Astrocyte (in vitro differentiated cells and primary cell): ENCODE results near the gene SLC9A9. TPM values are rescaled to one million over a fixed set of nuclear protein-coding genes. Genes with fewer than 3 reads are reported as not detected.

Source experiments
- DNase-seq: peaks from one replicate; pipeline ENCODE4 v3.0.0-alpha.2; 2010; ENCODE audit warnings: low read depth
- FAIRE-seq: peaks from 2 replicates; lab custom pipeline; 2011; peaks lifted over from hg19 to GRCh38; lab: Jason Lieb, UNC
- H2AFZ ChIP-seq: 2 replicates; pipeline ENCODE4 v1.6.0; 2012; ENCODE audit warnings: low read depth, low read length, inconsistent platforms
- H3K27ac ChIP-seq: 2 replicates; pipeline ENCODE4 v1.5.1; 2011; ENCODE audit warnings: low read depth, low read length, inconsistent platforms
- H3K27me3 ChIP-seq: 2 replicates; pipeline ENCODE4 v1.6.0; 2011; ENCODE audit warnings: low read length, inconsistent platforms; ENCODE audit not compliant: insufficient read depth
- H3K36me3 ChIP-seq: 2 replicates; pipeline ENCODE4 v1.5.1; 2011; ENCODE audit warnings: low read length, inconsistent platforms; ENCODE audit not compliant: insufficient read depth
- H3K4me1 ChIP-seq: 2 replicates; pipeline ENCODE4 v1.5.1; 2011; ENCODE audit warnings: low read length, inconsistent platforms; ENCODE audit not compliant: insufficient read depth
- H3K4me2 ChIP-seq: 2 replicates; pipeline ENCODE4 v1.6.0; 2012; ENCODE audit warnings: low read length, inconsistent platforms
- H3K4me3 ChIP-seq: 2 replicates; pipeline ENCODE4 v1.5.1; 2011; ENCODE audit warnings: low read depth, mild to moderate bottlenecking, low read length, inconsistent platforms; ENCODE audit not compliant: insufficient read depth
- H3K79me2 ChIP-seq: 2 replicates; pipeline ENCODE4 v1.6.0; 2012; ENCODE audit warnings: mild to moderate bottlenecking, low read length, inconsistent platforms; ENCODE audit not compliant: insufficient read depth
- H3K9ac ChIP-seq: 2 replicates; pipeline ENCODE4 v1.6.0; 2012; ENCODE audit warnings: mild to moderate bottlenecking, low read length, inconsistent platforms
- H3K9me3 ChIP-seq: 2 replicates; pipeline ENCODE4 v1.5.1; 2012; ENCODE audit warnings: low read depth, mild to moderate bottlenecking, low read length, inconsistent platforms; ENCODE audit not compliant: insufficient read depth
- H4K20me1 ChIP-seq: 2 replicates; pipeline ENCODE4 v1.6.0; 2012; ENCODE audit warnings: low read length, inconsistent platforms; ENCODE audit not compliant: insufficient read depth
- H3K27ac Mint-ChIP-seq: one replicate; pipeline ENCODE4 v1.8.0; 2021; ENCODE audit warnings: mild to moderate bottlenecking, mixed read lengths; ENCODE audit not compliant: unreplicated experiment
- H3K27me3 Mint-ChIP-seq: one replicate; pipeline ENCODE4 v1.8.0; 2021; ENCODE audit warnings: low read depth, mixed read lengths; ENCODE audit not compliant: unreplicated experiment
- H3K36me3 Mint-ChIP-seq: one replicate; pipeline ENCODE4 v1.8.0; 2021; ENCODE audit warnings: low read depth, mixed read lengths; ENCODE audit not compliant: unreplicated experiment
- H3K4me1 Mint-ChIP-seq: one replicate; pipeline ENCODE4 v1.8.0; 2021; ENCODE audit warnings: low read depth, mixed read lengths; ENCODE audit not compliant: unreplicated experiment
- H3K4me3 Mint-ChIP-seq: one replicate; pipeline ENCODE4 v1.8.0; 2021; ENCODE audit warnings: mild to moderate bottlenecking, moderate library complexity, mixed read lengths; ENCODE audit not compliant: unreplicated experiment
- H3K9me3 Mint-ChIP-seq: one replicate; pipeline ENCODE4 v1.8.0; 2021; ENCODE audit warnings: mild to moderate bottlenecking, mixed read lengths; ENCODE audit not compliant: unreplicated experiment
- EZH2 ChIP-seq: IDR thresholded peaks from 2 replicates; pipeline ENCODE4 v1.6.1; 2012; ENCODE audit warnings: mild to moderate bottlenecking, low read length, inconsistent platforms; ENCODE audit not compliant: insufficient read depth
- total RNA-seq: library from RNA; stranded (reverse); gene quantifications from 2 replicates; pipeline ENCODE4 v1.2.1, GENCODE V29; 2021
- TF ChIP-seq, protein P1 (sequence below): IDR thresholded peaks from 2 replicates; pipeline ENCODE4 v1.5.1; 2011; ENCODE audit warnings: low read depth, mild to moderate bottlenecking, inconsistent platforms, low read length, moderate library complexity; ENCODE audit not compliant: insufficient read depth

The SLC9A9 gene
- total RNA-seq, 1 donor from 2014 or later: 1.5 TPM

DNA sequence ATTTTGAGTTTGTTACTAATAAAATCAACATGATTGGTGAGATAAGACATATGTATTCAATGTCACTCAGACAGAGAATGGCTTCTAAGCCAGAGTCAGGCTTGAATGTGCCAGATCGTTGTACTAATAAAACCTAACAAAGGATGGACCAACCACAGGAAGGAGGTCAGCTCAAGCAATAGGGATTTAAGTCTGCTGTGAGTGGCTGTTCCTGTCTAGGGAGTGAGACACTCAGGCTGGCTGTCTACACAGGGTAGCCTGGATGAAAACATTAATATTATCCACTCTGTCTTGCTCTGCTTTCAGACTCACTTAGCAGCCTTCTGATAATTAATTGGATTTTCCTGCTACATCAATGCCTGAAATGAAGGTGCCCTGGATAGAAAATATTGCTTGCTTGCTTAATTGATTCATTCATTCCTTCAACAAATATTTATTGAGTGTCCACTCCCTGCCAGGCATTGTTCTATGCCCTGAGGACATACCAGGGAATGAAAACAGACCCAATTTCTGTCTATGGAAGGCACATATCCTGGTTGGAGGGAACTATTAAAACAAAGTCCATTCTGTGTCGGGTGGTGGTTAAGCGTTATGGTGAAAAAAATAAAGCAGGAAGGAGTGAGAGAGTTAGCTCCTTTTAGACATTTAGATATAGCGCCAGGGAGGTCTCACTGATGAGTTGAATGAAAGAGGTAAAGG, 489.3 kb downstream of the SLC9A9 start:
- Histone ChIP-seq H4K20me1 (no peaks in the 10 kb centered on the region), H3K4me3 (no peak overlapping the region), H3K27ac (no peak overlapping the region), H3K4me2 (no peak overlapping the region), H2AFZ (no peak overlapping the region), H3K36me3 (no peaks in the 10 kb centered on the region), H3K9me3 (no peaks in the 10 kb centered on the region), H3K9ac (no peak overlapping the region), H3K27me3 (no peaks in the 10 kb centered on the region), H3K4me1 (peaks cover 6% of the 10 kb centered on the region), H3K79me2 (no peaks in the 10 kb centered on the region)
- DNase-seq (no peak), FAIRE-seq (no peak)
- Mint-ChIP-seq H3K9me3 (no peaks in the 10 kb centered on the region), H3K4me3 (no peak overlapping the region), H3K27me3 (peaks cover 2% of the 10 kb centered on the region), H3K4me1 (peaks cover 15% of the 10 kb centered on the region), H3K27ac (no peak overlapping the region), H3K36me3 (no peaks in the 10 kb centered on the region)
- TF ChIP-seq, protein P1, sequence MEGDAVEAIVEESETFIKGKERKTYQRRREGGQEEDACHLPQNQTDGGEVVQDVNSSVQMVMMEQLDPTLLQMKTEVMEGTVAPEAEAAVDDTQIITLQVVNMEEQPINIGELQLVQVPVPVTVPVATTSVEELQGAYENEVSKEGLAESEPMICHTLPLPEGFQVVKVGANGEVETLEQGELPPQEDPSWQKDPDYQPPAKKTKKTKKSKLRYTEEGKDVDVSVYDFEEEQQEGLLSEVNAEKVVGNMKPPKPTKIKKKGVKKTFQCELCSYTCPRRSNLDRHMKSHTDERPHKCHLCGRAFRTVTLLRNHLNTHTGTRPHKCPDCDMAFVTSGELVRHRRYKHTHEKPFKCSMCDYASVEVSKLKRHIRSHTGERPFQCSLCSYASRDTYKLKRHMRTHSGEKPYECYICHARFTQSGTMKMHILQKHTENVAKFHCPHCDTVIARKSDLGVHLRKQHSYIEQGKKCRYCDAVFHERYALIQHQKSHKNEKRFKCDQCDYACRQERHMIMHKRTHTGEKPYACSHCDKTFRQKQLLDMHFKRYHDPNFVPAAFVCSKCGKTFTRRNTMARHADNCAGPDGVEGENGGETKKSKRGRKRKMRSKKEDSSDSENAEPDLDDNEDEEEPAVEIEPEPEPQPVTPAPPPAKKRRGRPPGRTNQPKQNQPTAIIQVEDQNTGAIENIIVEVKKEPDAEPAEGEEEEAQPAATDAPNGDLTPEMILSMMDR: no peak
- TF ChIP-seq EZH2: no peak

DNA sequence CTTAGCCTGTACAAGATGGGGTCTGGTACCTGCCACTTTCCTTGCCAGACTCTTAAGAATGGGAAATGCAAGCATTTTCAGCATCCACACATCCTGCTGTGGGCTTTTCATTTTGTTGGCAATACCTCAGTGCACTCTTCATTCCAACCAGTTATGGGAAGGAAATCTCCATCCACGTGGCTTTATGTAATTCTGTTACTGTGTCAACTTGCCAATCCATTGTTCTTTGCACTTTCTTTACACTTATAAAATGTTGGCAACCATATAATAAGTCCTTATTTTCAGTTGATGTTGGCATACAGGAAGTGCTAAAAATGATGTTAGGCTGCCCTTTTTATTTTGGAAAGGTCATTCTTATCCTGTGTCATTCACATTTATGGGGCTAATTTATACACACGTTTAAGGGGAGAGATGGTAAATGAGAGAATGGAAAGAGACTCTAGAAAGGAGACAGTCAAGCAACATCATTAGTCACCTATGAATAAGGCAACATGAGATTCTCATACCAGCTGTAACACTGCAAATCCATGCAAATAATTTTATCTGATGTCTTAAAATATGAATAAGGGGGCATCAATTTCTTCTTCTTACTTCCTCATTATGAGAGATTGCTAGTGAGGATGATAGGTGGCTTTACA, 490.0 kb downstream of the SLC9A9 start:
- Mint-ChIP-seq H3K27me3 (peaks cover 2% of the 10 kb centered on the region), H3K4me3 (no peak overlapping the region), H3K9me3 (no peaks in the 10 kb centered on the region), H3K4me1 (peaks cover 14% of the 10 kb centered on the region), H3K27ac (no peak overlapping the region), H3K36me3 (no peaks in the 10 kb centered on the region)
- DNase-seq (no peak), FAIRE-seq (no peak)
- H3K4me1 ChIP-seq: peaks cover 5% of the 10 kb centered on the region
- TF ChIP-seq, protein P1: no peak
- no peak for TF ChIP-seq EZH2
- no peaks in the 10 kb centered on the region for H4K20me1 ChIP-seq
- no peak overlapping the region for H3K9ac ChIP-seq
- H3K27ac ChIP-seq: no peak overlapping the region
- no peaks in the 10 kb centered on the region for H3K79me2 ChIP-seq
- no peaks in the 10 kb centered on the region for H3K27me3 ChIP-seq
- no peaks in the 10 kb centered on the region for H3K36me3 ChIP-seq
- H3K4me3 ChIP-seq: no peak overlapping the region
- H2AFZ ChIP-seq: no peak overlapping the region
- no peak overlapping the region for H3K4me2 ChIP-seq
- no peaks in the 10 kb centered on the region for H3K9me3 ChIP-seq

DNA sequence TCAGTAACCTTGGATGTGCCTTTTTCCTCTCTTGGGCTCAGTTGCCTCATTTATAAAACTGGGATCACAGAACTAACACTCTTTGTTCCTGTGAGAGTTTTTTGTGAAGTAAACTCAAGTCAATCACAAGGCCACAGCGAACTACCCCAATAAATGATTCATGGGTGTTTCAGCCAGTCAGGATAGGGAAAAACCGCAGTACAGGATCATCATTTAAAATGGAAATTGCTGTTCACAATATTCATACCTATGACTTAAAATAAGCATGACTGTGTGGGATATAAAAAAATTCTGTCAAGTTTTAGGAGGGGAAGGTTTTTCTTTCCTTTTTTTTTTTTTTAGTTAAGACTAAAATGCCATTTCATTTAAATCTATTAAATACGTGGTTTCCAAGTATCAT, 490.6 kb downstream of the SLC9A9 start:
- H3K4me1 Mint-ChIP-seq: peaks cover 9% of the 10 kb centered on the region
- Histone ChIP-seq H3K9me3 (no peaks in the 10 kb centered on the region), H3K27me3 (no peaks in the 10 kb centered on the region), H3K4me3 (no peak overlapping the region), H2AFZ (no peak overlapping the region), H3K79me2 (no peaks in the 10 kb centered on the region), H3K4me1 (no peaks in the 10 kb centered on the region), H3K36me3 (no peaks in the 10 kb centered on the region), H3K9ac (no peak overlapping the region), H3K4me2 (no peak overlapping the region), H3K27ac (no peak overlapping the region), H4K20me1 (no peaks in the 10 kb centered on the region)
- no peaks in the 10 kb centered on the region for H3K9me3 Mint-ChIP-seq
- peaks cover 2% of the 10 kb centered on the region for H3K27me3 Mint-ChIP-seq
- H3K27ac Mint-ChIP-seq: no peak overlapping the region
- TF ChIP-seq, protein P1: no peak
- TF ChIP-seq EZH2: no peak
- DNase-seq (no peak), FAIRE-seq (no peak)
- H3K4me3 Mint-ChIP-seq: no peak overlapping the region
- no peaks in the 10 kb centered on the region for H3K36me3 Mint-ChIP-seq
